HG02884 (cell line): Measurements from ENCODE around the gene TMEM79.

Source experiments
- ATAC-seq: cut with Tn5 transposase; IDR thresholded peaks from one replicate; pipeline ENCODE4 v1.9.1; 2021; ENCODE audit warnings: mild to moderate bottlenecking, moderate library complexity; ENCODE audit not compliant: unreplicated experiment

The TMEM79 gene

DNA sequence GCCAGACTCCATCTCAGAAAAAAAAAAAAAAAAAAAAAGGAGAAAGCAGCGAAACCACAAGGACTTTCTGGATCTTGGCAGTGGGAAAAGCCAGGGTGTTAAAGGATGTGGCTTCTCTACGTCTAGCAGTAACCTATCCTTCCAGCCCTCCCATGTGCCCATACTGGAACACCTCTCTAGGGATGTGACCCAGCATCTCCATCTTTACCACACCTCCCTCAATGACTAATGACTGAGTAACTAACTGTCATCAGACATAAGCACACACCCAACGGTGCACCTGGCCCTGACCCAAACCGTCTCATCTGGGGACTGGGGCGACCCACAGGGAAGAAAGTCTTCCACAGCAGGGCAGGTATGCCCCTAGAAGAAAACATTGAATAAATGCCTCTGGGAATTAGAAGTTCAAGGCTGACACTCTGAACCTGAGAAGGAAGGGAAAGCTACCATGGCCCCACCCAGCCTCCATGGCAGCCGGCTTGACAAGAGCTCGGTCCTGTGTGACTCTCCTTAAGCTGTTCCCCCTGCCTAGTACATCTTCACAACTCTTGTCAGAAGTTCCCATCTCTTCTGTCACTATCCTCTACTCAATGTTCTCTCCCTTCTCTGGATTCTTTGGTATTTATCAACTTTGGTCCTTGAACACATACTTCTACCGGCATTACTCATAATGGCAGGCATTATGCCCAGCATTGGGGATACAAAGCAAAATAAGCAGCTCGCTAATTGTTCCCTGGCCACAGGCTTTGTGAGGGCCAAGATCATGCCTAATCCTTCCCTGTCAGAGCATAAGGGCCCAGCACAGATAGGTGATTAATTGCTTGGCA lies 21.5 kb upstream of the TMEM79 start:
- no peak for ATAC-seq

DNA sequence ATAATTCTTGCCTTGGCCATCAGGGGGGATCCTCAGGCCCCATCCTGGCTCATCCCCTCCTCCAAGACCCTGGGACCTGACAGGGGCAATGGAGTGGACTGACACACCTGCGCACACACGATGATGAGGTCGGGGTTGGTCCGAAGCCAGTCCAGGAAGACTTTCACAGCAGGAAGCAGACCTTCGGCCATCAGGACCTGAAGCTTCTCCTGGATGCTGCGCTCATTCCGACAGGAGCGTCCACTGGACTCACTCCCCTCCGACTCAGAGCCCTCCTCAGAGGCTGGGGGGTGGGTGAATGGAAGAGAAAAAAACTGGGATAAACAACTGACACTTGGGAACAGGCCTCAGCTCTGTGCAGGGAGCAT lies 20.9 kb upstream of the TMEM79 start:
- ATAC-seq = no peak

DNA sequence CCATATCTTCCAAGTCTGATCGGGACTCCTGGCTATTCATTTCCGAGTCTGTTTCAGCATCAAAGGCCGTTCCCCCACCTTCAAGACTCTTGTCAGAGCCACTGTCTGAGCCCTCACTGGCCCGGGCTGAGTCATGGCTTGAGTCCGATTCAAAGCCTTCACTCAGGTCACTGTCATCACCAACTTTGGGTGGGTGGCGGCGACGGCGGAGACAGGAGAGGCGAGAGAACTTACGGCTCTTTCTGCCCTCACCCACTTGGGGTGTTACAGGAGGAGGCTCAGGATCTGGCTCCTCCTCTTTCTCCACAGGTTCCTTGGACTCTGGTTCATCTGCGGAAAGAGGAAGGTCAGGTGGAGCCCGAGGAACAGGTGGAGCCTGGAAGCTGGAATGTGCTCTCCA lies 18.1 kb upstream of the TMEM79 start:
- no peak for ATAC-seq

DNA sequence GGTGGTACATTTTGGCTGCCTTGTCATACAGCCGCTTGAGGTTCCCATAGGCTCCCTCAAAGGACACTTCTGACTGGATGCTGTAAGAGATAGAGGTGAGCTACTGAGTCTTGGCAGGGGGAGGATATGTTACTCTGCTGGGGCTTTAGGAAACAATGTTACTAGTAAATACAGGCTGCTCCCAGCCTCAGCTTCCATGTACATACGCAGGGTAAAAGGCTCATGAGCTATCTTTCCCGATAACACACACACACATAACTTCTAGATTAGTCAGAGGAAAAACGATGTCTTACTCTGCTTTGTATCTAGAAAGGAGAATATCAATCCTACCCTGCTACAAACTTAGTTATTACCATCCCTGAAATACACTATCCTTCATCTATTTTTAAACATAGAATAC lies 15.8 kb upstream of the TMEM79 start:
- ATAC-seq = no peak

DNA sequence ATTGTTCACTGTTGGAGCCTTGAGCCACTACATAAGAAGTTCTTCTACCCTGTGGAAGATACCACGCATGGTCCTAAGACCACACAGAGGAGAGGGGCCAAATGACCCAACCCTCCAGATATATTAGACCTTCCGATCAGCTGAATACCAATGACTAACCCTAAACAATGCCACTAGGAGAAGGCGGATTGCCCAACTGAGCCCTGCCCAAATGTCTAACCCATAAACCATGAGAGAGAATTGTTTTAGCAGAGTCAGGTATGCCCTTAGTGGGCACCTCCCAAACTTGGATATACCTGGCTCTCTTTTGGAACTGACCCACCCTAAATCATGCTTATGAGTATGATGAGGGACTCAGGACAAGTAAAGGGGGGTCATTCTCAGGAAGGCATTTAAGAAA lies 13.8 kb upstream of the TMEM79 start:
- ATAC-seq = no peak

DNA sequence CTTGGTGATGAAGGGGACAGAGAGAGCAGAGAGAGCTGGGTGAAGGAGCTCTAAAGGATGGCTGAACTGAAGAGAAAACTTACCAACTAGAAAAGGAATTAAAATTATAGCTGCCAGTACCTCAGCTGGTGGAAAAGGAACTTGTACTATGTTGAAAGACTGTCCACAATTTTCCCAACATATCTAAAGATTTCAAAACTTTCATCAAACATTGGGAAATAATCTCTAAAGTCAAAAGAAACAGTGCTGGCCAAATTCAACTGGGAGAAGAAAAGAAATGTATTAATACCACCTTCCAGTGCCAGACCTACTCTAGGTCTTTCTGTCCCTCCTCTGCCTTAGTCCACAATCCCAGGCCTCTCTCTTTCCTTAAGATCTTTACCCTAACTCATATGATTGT lies 7.6 kb upstream of the TMEM79 start:
- no peak for ATAC-seq

DNA sequence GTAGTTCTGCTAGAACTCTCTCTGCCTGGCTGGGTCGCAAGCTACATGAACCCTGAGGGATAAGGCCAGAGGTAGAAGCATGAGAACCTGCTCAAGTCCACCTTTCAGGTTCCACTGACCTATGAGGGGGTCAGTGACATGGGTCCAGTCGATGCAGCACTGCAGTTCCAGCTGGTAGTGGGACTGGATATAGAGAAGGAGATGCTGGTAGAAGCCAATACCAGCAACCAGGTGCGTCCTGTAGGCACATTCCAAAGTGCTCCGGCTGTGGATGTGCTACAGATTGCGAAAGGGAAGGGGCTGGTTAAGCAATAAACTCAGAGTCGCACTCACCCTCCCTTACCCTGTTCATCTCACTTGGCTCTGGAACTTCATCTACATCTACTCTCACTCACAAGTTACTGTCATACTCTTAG lies 7.2 kb upstream of the TMEM79 start:
- no peak for ATAC-seq

DNA sequence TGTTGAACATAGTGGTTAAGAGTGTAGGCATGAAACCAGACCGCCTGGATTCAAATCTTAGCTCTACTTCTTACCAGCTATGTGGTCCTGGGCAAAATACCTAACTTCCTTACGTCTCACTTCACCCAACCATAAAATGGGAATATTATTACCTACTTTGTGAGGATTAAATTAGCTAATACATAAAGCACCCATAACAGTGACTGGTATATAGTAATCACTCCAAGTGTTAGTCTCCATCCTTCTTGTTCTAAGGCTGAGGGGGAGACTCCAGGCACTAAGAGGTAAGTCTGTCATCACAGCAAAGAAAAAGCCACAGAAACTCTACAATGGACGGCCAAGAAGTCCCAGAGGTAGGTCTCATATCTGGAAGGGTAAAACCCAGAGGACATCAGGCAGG lies 4.3 kb upstream of the TMEM79 start:
- no peak for ATAC-seq

DNA sequence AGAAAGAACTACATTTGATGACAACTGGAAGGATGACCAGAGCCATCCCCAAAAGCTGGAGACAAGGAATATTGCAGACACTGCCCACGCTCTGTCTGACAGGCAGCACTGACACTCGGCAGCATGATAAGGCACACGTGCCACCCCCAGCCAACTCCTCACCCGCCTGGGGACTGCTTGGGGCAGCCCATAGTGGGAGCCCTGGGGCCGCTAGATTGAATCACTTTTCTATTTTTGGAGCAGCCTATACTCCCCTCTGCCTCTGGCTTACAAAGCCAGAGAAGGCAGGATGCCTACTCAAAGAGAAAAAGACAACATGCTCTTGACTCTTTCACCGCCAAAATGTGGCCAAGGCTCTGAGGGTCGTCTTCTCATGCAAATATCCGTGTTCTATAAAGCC lies 2.8 kb upstream of the TMEM79 start:
- ATAC-seq = no peak

DNA sequence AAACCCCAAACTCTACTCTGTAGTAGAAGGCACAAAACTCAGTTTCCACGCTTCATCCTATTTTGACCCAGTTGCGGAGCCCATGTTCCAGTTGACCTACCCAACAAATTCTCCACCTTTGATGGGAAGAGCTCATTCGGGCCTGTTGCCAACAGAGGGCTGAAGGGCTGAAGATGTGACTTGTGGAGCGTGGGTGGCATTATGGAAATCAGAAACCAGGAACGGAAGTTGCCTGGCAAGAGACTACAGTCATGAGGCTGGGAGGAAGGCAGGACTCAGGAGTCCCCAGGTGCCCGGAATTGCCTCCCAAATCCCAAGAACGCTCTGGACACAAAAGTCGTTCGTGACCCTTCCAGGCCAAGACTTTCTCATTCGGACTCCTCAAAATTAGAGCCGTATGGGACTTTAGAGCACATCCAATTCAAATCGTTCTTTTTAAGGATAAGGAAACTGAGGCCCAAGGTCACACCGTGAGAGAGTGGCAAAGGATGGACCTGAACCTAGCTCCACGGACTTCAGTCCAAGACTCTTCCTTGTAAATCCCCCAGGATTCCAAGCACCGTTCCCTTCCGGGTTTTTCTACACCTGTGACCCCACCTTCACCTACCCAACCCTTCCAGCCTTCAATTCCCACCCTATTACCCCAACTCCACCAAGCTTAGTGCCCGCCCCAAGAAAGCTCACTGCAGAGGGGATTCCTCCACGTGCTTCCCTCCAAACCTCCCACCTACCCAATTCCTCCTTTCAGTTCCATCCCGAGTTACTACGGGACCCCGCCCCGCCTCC lies 2.2 kb upstream of the TMEM79 start:
- no peak for ATAC-seq

DNA sequence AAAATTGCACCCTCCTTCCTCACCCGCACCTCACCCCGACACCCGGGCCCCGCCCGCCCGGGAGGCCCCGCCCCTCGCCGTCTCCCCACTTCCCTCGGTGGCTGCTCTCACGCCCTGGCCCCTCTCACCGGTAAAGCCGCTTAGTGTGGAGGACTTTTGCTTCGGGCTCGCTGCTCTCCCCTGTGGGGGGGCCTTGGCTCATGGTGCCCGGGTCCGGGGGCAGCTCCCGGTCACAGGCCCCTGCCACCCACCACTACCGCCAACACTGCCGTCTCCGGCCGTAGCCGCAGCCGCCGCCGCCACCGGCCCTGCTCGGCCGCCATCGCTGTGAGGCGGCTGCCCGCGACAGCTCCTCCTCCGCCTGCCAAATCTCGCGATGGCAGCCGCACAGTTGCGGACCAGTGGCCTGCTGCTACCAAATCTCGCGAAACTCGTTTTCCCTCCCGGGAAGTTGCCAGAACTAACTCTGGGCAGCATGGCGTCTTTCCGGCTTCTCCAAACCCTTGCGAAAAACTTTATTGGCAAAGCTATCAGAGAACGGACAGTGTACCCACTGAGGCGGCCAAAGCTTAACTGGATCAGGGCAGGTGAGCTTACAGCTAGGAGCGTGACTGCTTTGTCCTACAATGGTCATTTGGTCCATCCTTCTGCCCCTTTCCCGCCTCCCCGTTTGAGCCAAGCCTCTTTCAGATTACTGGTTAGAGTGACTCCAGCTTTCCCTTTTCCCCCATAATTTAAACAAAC lies 1.5 kb upstream of the TMEM79 start, which contains the start of gene SMG5:
TSS of gene SMG5 (minus strand) at position 347 of the 744 bp plus-strand sequence. CDS start at position 202, 145 bp downstream.
- peak; percentile 75 for ATAC-seq

DNA sequence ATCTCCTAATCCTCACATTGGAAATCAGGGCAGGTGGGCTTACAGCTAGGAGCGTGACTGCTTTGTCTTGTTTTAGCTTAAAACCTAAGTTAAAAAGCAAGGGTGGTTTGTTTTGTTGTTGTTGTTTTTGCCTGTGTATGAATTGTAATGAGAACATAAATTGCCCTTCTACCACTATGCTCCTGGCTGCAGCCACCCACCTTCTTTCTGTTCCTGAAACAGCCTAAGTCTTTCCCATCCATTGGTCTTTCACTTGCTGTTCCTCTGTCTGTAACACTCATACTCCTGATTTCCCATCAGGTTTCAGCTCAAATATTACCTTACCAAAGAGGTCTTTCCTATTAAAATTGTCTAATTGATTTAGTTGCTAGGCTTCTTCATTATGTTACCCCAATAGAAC lies 604 bp upstream of the TMEM79 start:
- no peak for ATAC-seq

DNA sequence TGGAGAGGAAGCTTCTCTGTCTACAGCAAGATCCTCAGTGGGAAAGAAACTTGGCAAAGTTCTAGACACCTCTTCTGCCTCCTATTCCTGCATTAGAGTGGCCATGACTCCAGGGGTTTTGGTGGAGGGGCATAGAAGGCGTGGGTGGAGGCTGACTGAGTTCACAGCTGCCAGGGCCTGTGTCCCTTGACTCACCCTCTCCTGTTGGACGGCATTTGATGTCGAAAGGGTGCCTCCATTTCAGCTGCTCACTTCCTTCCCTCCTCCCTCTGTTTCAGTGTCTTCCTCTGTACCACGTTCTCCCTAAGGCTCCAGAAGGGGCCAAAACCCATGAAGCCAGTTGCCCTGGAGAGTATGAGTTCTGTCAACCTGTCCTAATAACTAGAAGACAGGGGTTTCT lies 632 bp downstream of the TMEM79 start:
- no peak for ATAC-seq

DNA sequence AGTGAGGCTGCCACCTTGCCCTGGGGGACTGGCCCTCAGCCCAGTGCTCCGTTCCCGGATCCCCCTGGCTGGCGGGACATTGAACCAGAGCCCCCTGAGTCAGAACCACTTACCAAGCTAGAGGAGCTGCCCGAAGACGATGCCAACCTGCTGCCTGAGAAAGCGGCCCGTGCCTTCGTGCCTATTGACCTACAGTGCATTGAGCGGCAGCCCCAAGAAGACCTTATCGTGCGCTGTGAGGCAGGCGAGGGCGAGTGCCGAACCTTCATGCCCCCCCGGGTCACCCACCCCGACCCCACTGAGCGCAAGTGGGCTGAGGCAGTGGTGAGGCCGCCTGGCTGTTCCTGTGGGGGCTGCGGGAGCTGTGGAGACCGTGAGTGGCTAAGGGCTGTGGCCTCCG lies 1.3 kb downstream of the TMEM79 start:
- no peak for ATAC-seq

DNA sequence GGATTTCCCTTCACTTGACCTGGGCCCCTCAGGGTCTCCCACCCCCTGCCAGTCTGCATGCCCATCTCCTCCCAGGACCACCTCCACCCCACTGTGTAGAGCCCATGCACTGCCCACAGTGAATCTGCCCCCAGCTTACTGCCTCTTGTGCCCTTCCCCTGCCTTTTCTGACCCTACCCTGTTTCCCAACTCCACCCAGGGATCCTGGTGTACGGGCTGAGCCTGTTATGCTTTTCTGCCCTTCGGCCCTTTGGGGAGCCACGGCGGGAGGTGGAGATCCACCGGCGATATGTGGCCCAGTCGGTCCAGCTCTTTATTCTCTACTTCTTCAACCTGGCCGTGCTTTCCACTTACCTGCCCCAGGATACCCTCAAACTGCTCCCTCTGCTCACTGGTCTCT lies 1.9 kb downstream of the TMEM79 start:
- ATAC-seq = no peak

DNA sequence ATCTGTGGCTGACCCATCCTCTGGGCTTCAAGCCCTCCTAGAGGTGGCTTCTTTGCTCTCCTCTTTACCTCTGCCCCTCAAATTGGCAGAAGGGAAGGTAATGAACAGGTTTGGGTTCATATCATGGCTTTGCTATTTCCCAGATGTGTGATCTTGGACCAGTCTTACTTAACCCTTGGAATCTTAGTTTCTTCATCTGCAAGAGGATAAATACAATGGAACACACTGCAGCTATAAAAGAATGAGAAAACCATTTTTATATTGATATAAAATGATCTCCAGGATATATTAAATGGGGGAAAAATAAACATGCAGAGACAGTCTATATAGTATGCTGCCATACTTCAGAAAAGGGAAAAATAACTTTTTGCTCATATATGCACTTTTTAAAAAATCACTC lies 5.7 kb downstream of the TMEM79 start:
- no peak for ATAC-seq

DNA sequence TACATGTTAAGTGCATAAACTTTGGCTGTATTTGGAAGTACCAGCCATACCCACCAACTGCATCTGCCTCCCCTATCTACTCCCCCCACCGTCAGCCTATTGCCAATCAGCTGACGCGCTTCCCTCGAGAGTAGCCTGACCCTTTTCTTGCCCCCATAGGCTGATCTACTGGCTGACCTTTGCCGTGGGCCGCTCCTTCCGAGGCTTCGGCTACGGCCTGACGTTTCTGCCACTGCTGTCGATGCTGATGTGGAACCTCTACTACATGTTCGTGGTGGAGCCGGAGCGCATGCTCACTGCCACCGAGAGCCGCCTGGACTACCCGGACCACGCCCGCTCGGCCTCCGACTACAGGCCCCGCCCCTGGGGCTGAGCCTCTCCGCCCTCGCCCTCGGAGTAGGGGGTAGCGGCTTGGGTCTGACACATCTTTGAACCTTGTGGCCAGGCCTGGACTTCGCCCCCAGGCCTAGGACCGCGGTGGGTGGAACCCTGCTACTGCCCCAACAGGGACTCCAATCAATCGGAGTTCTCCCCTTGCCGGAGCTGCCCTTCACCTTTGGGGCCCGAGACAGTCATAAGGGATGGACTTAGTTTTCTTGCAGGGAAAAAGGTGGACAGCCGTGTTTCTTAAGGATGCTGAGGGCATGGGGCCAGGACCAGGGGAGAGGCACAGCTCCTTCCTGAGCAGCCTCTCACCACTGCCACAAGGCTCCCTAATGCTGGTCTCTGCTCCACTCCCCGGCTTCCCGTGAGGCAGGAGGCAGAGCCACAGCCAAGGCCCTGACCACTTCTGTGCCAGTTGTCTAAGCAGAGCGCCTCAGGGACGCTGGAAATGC lies 7.3 kb downstream of the TMEM79 start:
- no peak for ATAC-seq

DNA sequence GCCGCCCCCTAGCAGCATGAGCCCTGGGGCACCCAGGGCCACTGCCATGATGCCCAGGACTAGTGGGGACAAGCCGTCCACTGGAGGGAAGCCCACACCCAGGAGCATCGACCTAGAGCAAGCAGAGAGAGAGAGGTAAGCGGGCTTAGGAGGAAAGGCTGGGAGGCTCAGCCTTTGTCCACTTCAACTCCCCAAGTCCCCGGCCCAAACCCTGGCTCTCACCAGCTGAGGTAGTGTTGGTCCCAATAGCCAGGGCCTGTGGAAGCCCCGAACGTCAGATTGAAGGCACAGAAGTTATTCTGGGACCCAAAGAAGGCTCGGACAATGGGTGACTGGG lies 8.9 kb downstream of the TMEM79 start:
- ATAC-seq = no peak

DNA sequence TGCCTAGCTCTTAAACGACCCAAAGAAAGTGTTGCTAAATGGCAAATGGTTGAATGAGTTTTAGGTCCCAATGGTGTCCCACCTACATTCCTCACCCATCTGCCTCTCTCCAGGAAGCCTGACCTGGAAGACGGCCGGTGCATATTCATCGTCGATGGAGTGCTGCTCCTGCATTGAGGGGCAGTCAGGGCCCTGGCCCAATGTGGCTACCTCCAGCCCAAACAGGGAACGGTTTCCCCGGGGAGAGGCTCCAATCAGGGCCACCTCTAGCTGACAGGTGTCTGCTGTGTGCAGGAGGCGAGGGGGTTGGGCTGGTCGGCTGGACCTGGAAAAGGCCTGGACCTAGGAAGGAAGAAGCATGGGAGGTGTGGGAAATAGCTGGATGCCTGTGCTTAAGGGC lies 9.8 kb downstream of the TMEM79 start:
- ATAC-seq = no peak

DNA sequence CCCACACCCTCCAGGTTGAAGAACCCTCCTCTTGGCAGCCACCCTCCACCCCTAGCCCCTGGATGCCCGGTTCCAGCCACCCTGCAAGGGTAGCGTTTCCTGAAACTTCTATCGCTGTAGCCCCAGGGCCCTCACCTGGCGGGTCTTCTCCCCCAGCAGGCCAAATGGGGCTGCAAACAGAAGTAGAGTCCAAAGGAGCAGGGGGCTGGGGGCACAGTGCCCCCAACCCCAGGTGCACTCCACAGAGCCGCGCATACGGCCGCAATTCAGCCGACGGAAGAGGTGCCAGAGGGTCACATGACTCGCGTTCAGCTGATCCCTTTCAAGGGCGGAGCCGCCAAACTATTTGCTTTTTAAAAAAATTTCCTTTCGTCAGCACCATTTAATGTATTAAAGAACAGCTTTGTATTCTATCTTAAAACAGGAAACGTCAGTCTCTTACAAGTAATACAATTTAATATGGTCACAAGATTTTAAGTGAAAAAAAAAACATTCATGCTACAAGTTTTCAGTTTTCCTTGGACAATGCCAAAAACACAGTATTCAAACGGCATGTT lies 11.3 kb downstream of the TMEM79 start, which contains the start of gene GLMP:
TSS of gene GLMP (minus strand) at position 289 of the 557 bp plus-strand sequence. CDS start at position 255, 34 bp downstream.
- no peak for ATAC-seq
